Glutamatergic neuron (in vitro differentiated cells): ENCODE measurements around the gene SPSB4. TPM values are rescaled to one million over a fixed set of nuclear protein-coding genes. Genes with fewer than 3 reads are reported as not detected.

Experiments used
- DNase-seq: peaks from one replicate; pipeline ENCODE4 v3.0.0; 2022
- H3K27ac Mint-ChIP-seq: one replicate; pipeline ENCODE4 v1.8.0; 2020; ENCODE audit warnings: mild to moderate bottlenecking, mixed read lengths, inconsistent platforms; ENCODE audit not compliant: unreplicated experiment
- H3K27me3 Mint-ChIP-seq: one replicate; pipeline ENCODE4 v1.8.0; 2020; ENCODE audit warnings: mild to moderate bottlenecking, moderate library complexity, mixed read lengths, inconsistent platforms; ENCODE audit not compliant: unreplicated experiment
- H3K36me3 Mint-ChIP-seq: one replicate; pipeline ENCODE4 v1.8.0; 2020; ENCODE audit warnings: mild to moderate bottlenecking, mixed read lengths, inconsistent platforms; ENCODE audit not compliant: unreplicated experiment
- H3K4me1 Mint-ChIP-seq: one replicate; pipeline ENCODE4 v1.8.0; 2020; ENCODE audit warnings: mild to moderate bottlenecking, low read depth, mixed read lengths, inconsistent platforms; ENCODE audit not compliant: unreplicated experiment
- H3K4me3 Mint-ChIP-seq: one replicate; pipeline ENCODE4 v1.8.0; 2020; ENCODE audit warnings: mild to moderate bottlenecking, mixed read lengths, inconsistent platforms; ENCODE audit not compliant: unreplicated experiment
- H3K9me3 Mint-ChIP-seq: one replicate; pipeline ENCODE4 v1.8.0; 2020; ENCODE audit warnings: mild to moderate bottlenecking, moderate library complexity, mixed read lengths, inconsistent platforms; ENCODE audit not compliant: unreplicated experiment
- total RNA-seq: library from RNA; stranded (reverse); fragmentation: NEBNext Ultra II Directional; extraction: Animal tissue kit (Norgen Biotek cat#: 25700); gene quantifications from one replicate; pipeline ENCODE4 v1.2.1, GENCODE V29; 2021; ENCODE audit not compliant: unreplicated experiment
- TF ChIP-seq, protein P1 (sequence below): fragments of 200-600 bp; sonication (generic); IDR thresholded peaks from one replicate; pipeline ENCODE4 v1.5.0; 2021; ENCODE audit not compliant: partially characterized antibody, unreplicated experiment

The SPSB4 gene
- total RNA-seq, 1 donor from 2014 or later: 98.4 TPM

- Mint-ChIP-seq H3K27me3 (peaks cover 13% of the 10 kb centered on the region), H3K36me3 (no peaks in the 10 kb centered on the region), H3K27ac (peak overlapping the region; percentile 89), H3K9me3 (peaks cover 17% of the 10 kb centered on the region), H3K4me1 (peaks cover 86% of the 10 kb centered on the region), H3K4me3 (peak overlapping the region; percentile 67)
- TF ChIP-seq, protein P1, sequence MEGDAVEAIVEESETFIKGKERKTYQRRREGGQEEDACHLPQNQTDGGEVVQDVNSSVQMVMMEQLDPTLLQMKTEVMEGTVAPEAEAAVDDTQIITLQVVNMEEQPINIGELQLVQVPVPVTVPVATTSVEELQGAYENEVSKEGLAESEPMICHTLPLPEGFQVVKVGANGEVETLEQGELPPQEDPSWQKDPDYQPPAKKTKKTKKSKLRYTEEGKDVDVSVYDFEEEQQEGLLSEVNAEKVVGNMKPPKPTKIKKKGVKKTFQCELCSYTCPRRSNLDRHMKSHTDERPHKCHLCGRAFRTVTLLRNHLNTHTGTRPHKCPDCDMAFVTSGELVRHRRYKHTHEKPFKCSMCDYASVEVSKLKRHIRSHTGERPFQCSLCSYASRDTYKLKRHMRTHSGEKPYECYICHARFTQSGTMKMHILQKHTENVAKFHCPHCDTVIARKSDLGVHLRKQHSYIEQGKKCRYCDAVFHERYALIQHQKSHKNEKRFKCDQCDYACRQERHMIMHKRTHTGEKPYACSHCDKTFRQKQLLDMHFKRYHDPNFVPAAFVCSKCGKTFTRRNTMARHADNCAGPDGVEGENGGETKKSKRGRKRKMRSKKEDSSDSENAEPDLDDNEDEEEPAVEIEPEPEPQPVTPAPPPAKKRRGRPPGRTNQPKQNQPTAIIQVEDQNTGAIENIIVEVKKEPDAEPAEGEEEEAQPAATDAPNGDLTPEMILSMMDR: no peak
- no peak for DNase-seq
These were observed 34.4 kb downstream of the SPSB4 start for GRCh38 chr3:141085343-141086070.

- peak overlapping the region; percentile 89 for H3K27ac Mint-ChIP-seq
- peak overlapping the region; percentile 67 for H3K4me3 Mint-ChIP-seq
- peaks cover 88% of the 10 kb centered on the region for H3K4me1 Mint-ChIP-seq
- peaks cover 20% of the 10 kb centered on the region for H3K9me3 Mint-ChIP-seq
- peaks cover 13% of the 10 kb centered on the region for H3K27me3 Mint-ChIP-seq
- TF ChIP-seq, protein P1: no peak
- no peaks in the 10 kb centered on the region for H3K36me3 Mint-ChIP-seq
- DNase-seq: no peak
These were observed 35.0 kb downstream of the SPSB4 start for GRCh38 chr3:141086188-141086587.

GRCh38 chr3:141087076-141087777 is 36.1 kb downstream of the SPSB4 start:
- Mint-ChIP-seq H3K4me3 (peak overlapping the region; percentile 63), H3K27me3 (peaks cover 10% of the 10 kb centered on the region), H3K4me1 (peaks cover 86% of the 10 kb centered on the region), H3K9me3 (peaks cover 20% of the 10 kb centered on the region), H3K27ac (peak overlapping the region; percentile 89), H3K36me3 (no peaks in the 10 kb centered on the region)
- DNase-seq: no peak
- TF ChIP-seq, protein P1: no peak

DNA sequence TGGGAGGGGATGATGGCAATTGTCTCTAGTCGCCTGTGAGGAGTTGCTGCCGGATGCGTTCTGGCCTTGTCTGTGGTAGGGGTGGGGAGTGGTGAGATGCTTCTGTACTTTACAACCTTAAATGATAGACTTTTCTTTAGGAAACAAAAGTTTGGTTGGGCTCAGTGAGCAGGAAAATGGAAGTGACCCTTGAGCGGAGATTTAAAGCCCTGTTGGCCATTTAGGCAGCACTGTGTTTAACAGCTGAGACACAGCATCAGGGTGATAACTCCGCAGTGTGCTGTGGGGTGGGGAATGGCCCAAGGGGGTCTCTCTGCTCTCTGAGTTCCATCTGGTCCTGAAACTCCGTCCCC is 36.6 kb downstream of the SPSB4 start:
- no peak for DNase-seq
- peaks cover 83% of the 10 kb centered on the region for H3K4me1 Mint-ChIP-seq
- H3K4me3 Mint-ChIP-seq: peak overlapping the region; percentile 58
- H3K27me3 Mint-ChIP-seq: peaks cover 9% of the 10 kb centered on the region
- peak overlapping the region; percentile 89 for H3K27ac Mint-ChIP-seq
- peaks cover 21% of the 10 kb centered on the region for H3K9me3 Mint-ChIP-seq
- H3K36me3 Mint-ChIP-seq: no peaks in the 10 kb centered on the region
- TF ChIP-seq, protein P1: no peak
